HEK293 (cell line): Measurements from ENCODE around the gene ACHE.

Source experiments
- SETDB1 ChIP-seq: IDR thresholded peaks from one replicate; pipeline ENCODE4 v1.6.1; 2017; ENCODE audit warnings: mild to moderate bottlenecking, low read length, moderate library complexity, mixed read lengths; ENCODE audit not compliant: insufficient read length
- YY1 ChIP-seq: fragments of 450-650 bp; formaldehyde crosslinking; IDR thresholded peaks from 2 replicates; pipeline ENCODE4 v1.5.1; 2018; ENCODE audit warnings: missing biosample characterization, missing genetic modification characterization
- ZNF561 ChIP-seq: fragments of 450-650 bp; IDR thresholded peaks from 2 replicates; pipeline ENCODE4 v1.5.1; 2018; ENCODE audit warnings: missing biosample characterization, missing genetic modification characterization, borderline replicate concordance
- ZNF792 ChIP-seq: fragments of 450-650 bp; formaldehyde crosslinking; IDR thresholded peaks from 2 replicates; pipeline ENCODE4 v1.5.1; 2016; ENCODE audit warnings: missing biosample characterization, missing genetic modification characterization
- TF ChIP-seq, protein P1 (sequence below): fragments of 450-650 bp; formaldehyde crosslinking; IDR thresholded peaks from 2 replicates; pipeline ENCODE4 v1.5.1; 2016; ENCODE audit warnings: missing biosample characterization, missing genetic modification characterization
- TF ChIP-seq, protein P2 (sequence below): fragments of 450-650 bp; formaldehyde crosslinking; IDR thresholded peaks from 2 replicates; pipeline ENCODE4 v1.5.1; 2016; ENCODE audit warnings: missing biosample characterization, missing genetic modification characterization
- TF ChIP-seq, protein P3 (sequence below): sonication (generic); formaldehyde crosslinking; IDR thresholded peaks from 2 replicates; pipeline ENCODE4 v1.8.1; 2022; ENCODE audit warnings: mild to moderate bottlenecking, moderate library complexity, missing genetic modification reagents
- TF ChIP-seq, protein P4 (sequence below): IDR thresholded peaks from 2 replicates; pipeline ENCODE4 v1.6.1; 2011; ENCODE audit warnings: mild to moderate bottlenecking, low read depth, low read length, borderline replicate concordance
- TF ChIP-seq, protein P5 (sequence below): fragments of 450-650 bp; formaldehyde crosslinking; IDR thresholded peaks from 2 replicates; pipeline ENCODE4 v1.5.1; 2016; ENCODE audit warnings: missing biosample characterization, missing genetic modification characterization
- TF ChIP-seq, protein P6 (sequence below): fragments of 450-650 bp; formaldehyde crosslinking; IDR thresholded peaks from 2 replicates; pipeline ENCODE4 v1.5.1; 2016; ENCODE audit warnings: missing biosample characterization, missing genetic modification characterization

DNA sequence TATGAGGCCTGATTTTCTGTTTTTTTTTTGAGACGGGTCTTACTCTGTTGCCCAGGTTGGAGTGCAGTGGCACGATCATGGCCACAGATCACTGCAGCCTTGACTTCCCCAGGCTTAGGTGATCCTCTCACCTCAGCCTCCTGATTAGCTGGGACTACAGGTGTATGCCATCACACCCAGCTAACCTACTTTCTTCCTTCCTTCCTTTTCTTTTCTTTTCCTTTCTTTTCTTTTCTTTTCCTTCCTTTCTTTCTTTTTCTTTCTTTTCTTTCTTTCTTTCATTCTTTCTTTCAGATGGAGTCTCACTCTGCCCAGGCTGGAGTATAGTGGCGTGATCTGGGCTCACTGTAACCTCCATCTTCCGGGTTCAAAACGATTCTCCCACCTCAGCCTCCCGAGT, 17.0 kb downstream of the ACHE start:
- TF ChIP-seq, protein P1, sequence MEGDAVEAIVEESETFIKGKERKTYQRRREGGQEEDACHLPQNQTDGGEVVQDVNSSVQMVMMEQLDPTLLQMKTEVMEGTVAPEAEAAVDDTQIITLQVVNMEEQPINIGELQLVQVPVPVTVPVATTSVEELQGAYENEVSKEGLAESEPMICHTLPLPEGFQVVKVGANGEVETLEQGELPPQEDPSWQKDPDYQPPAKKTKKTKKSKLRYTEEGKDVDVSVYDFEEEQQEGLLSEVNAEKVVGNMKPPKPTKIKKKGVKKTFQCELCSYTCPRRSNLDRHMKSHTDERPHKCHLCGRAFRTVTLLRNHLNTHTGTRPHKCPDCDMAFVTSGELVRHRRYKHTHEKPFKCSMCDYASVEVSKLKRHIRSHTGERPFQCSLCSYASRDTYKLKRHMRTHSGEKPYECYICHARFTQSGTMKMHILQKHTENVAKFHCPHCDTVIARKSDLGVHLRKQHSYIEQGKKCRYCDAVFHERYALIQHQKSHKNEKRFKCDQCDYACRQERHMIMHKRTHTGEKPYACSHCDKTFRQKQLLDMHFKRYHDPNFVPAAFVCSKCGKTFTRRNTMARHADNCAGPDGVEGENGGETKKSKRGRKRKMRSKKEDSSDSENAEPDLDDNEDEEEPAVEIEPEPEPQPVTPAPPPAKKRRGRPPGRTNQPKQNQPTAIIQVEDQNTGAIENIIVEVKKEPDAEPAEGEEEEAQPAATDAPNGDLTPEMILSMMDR = no peak
- TF ChIP-seq ZNF561 (tag by site-specific recombination) (no peak), YY1 (no peak), ZNF792 (tag by site-specific recombination) (no peak), SETDB1 (no peak)
- TF ChIP-seq, protein P2, sequence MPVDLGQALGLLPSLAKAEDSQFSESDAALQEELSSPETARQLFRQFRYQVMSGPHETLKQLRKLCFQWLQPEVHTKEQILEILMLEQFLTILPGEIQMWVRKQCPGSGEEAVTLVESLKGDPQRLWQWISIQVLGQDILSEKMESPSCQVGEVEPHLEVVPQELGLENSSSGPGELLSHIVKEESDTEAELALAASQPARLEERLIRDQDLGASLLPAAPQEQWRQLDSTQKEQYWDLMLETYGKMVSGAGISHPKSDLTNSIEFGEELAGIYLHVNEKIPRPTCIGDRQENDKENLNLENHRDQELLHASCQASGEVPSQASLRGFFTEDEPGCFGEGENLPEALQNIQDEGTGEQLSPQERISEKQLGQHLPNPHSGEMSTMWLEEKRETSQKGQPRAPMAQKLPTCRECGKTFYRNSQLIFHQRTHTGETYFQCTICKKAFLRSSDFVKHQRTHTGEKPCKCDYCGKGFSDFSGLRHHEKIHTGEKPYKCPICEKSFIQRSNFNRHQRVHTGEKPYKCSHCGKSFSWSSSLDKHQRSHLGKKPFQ (tag by site-specific recombination) = no peak
- TF ChIP-seq, protein P3, sequence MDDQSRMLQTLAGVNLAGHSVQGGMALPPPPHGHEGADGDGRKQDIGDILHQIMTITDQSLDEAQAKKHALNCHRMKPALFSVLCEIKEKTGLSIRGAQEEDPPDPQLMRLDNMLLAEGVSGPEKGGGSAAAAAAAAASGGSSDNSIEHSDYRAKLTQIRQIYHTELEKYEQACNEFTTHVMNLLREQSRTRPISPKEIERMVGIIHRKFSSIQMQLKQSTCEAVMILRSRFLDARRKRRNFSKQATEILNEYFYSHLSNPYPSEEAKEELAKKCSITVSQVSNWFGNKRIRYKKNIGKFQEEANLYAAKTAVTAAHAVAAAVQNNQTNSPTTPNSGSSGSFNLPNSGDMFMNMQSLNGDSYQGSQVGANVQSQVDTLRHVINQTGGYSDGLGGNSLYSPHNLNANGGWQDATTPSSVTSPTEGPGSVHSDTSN = no peak
- TF ChIP-seq, protein P4, sequence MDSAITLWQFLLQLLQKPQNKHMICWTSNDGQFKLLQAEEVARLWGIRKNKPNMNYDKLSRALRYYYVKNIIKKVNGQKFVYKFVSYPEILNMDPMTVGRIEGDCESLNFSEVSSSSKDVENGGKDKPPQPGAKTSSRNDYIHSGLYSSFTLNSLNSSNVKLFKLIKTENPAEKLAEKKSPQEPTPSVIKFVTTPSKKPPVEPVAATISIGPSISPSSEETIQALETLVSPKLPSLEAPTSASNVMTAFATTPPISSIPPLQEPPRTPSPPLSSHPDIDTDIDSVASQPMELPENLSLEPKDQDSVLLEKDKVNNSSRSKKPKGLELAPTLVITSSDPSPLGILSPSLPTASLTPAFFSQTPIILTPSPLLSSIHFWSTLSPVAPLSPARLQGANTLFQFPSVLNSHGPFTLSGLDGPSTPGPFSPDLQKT = no peak
- TF ChIP-seq, protein P5, sequence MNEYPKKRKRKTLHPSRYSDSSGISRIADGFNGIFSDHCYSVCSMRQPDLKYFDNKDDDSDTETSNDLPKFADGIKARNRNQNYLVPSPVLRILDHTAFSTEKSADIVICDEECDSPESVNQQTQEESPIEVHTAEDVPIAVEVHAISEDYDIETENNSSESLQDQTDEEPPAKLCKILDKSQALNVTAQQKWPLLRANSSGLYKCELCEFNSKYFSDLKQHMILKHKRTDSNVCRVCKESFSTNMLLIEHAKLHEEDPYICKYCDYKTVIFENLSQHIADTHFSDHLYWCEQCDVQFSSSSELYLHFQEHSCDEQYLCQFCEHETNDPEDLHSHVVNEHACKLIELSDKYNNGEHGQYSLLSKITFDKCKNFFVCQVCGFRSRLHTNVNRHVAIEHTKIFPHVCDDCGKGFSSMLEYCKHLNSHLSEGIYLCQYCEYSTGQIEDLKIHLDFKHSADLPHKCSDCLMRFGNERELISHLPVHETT (tag by site-specific recombination) = no peak
- TF ChIP-seq, protein P6, sequence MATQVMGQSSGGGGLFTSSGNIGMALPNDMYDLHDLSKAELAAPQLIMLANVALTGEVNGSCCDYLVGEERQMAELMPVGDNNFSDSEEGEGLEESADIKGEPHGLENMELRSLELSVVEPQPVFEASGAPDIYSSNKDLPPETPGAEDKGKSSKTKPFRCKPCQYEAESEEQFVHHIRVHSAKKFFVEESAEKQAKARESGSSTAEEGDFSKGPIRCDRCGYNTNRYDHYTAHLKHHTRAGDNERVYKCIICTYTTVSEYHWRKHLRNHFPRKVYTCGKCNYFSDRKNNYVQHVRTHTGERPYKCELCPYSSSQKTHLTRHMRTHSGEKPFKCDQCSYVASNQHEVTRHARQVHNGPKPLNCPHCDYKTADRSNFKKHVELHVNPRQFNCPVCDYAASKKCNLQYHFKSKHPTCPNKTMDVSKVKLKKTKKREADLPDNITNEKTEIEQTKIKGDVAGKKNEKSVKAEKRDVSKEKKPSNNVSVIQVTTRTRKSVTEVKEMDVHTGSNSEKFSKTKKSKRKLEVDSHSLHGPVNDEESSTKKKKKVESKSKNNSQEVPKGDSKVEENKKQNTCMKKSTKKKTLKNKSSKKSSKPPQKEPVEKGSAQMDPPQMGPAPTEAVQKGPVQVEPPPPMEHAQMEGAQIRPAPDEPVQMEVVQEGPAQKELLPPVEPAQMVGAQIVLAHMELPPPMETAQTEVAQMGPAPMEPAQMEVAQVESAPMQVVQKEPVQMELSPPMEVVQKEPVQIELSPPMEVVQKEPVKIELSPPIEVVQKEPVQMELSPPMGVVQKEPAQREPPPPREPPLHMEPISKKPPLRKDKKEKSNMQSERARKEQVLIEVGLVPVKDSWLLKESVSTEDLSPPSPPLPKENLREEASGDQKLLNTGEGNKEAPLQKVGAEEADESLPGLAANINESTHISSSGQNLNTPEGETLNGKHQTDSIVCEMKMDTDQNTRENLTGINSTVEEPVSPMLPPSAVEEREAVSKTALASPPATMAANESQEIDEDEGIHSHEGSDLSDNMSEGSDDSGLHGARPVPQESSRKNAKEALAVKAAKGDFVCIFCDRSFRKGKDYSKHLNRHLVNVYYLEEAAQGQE (tag by site-specific recombination) = no peak
